ENCODE data around the gene PAFAH1B2.

GRCh38 chr11:117191680-117192400 is 47.8 kb downstream of the PAFAH1B2 start:
- TF ChIP-seq CTCF (conservative IDR thresholded peaks at IDR 0.05; ENCODE audit: low read depth in 2 of 2) (no peak), REST (IDR thresholded peaks at IDR 0.05; ENCODE audit: unreplicated experiment) (no peak), POLR2AphosphoS5 (IDR thresholded peaks at IDR 0.05; ENCODE audit: low read depth) (no peak), EZH2 (IDR thresholded peaks at IDR 0.05; ENCODE audit: low read depth, unreplicated experiment) (no peak), EZH2phosphoT487 (IDR thresholded peaks at IDR 0.05; ENCODE audit: unreplicated experiment) (no peak), CREB1 (CRISPR knock-in tag; IDR thresholded peaks at IDR 0.05; ENCODE audit: low read depth) (no peak), JUNB (IDR thresholded peaks at IDR 0.05; ENCODE audit: unreplicated experiment) (no peak), ETS1 (IDR thresholded peaks at IDR 0.05) (no peak), ZNF114 (CRISPR knock-in tag; IDR thresholded peaks at IDR 0.05) (no peak), ZNF331 (CRISPR knock-in tag; IDR thresholded peaks at IDR 0.05; ENCODE audit: low read depth) (no peak), NANOG (IDR thresholded peaks at IDR 0.05; ENCODE audit: borderline replicate concordance) (no peak), STAT1 (IDR thresholded peaks at IDR 0.05; ENCODE audit: unreplicated experiment) (no peak), ZNF462 (CRISPR knock-in tag; IDR thresholded peaks at IDR 0.05) (no peak)

Measured in GM23338 (cell line).